Adrenal gland (tissue), 12 donors: ENCODE results near the gene MAST2. TPM values are rescaled to one million over a fixed set of nuclear protein-coding genes. Genes with fewer than 3 reads are reported as not detected.

Source experiments
- DNase-seq, 7 donors: peaks; one replicate each; pipeline ENCODE4 v3.0.0-alpha.2; 2019 to 2020
- H3K27ac ChIP-seq, 5 donors: fragments of 200-600 bp; sonication (generic) in 4 of 5; 1 replicate in 3 of 5; 2 replicates in 2 of 5; pipeline versions ENCODE4 v1.5.1 to v1.8.0; 2016 to 2020; ENCODE audit warnings: mild to moderate bottlenecking in 1 of 5
- H3K27me3 ChIP-seq: fragments of 200-600 bp; 2 replicates; pipeline ENCODE4 v1.8.0; 2021
- H3K36me3 ChIP-seq, 2 donors: fragments of 200-600 bp; replicated peaks in 1 of 2; 1 replicate in 1 of 2; 2 replicates in 1 of 2; pipeline versions ENCODE4 v1.5.1 to v1.8.0; 2018 to 2022
- H3K4me1 ChIP-seq, 2 donors: fragments of 200-600 bp; replicated peaks in 1 of 2; 1 replicate in 1 of 2; 2 replicates in 1 of 2; pipeline versions ENCODE4 v1.5.1 to v1.8.0; 2018 to 2021
- H3K4me3 ChIP-seq, 4 donors: fragments of 200-600 bp; sonication (generic) in 3 of 4; one replicate each; pipeline ENCODE4 v1.5.1; 2016 to 2018
- H3K9me3 ChIP-seq, 3 donors: fragments of 200-600 bp; sonication (generic) in 1 of 3; replicated peaks in 1 of 3; 1 replicate in 2 of 3; 2 replicates in 1 of 3; pipeline versions ENCODE4 v1.5.1 to v1.8.0; 2016 to 2021
- POLR2A ChIP-seq, 2 donors: fragments of 450-650 bp; IDR thresholded peaks; one replicate each; pipeline ENCODE4 v1.6.1; 2017; ENCODE audit warnings: antibody characterized with exemption in 2 of 2, mild to moderate bottlenecking in 2 of 2, moderate library complexity in 1 of 2
- WGBS, 4 donors: extraction: QIAGEN DNeasy Blood & Tissue Kit in 2 of 4; methylation state at CpG; one replicate each; pipeline versions ENCODE4 v1.1.5 to v1.1.7; 2013 to 2017; 5-methylcytosine and 5-hydroxymethylcytosine counted together
- intact Hi-C, 2 donors: fragments of 100-400 bp; cut with DNase I; formaldehyde crosslinking; loops; one replicate each; pipeline versions ENCODE4 v1.14.1 to v1.15.0; 2022 to 2023
- polyA plus RNA-seq, 3 donors: library from polyadenylated mRNA; stranded (reverse); fragments of 200-250 nt in 2 of 3; fragments of 350-450 nt in 1 of 3; fragmentation: Illumina TruSeq in 1 of 3; extraction: RNeasy Lipid Tissue Mini Kit (QIAGEN cat#74804) in 1 of 3; gene quantifications; one replicate each; pipeline ENCODE4 v1.2.3, GENCODE V29; 2013 to 2014
- total RNA-seq, 9 donors: library from RNA; depleted of rRNA in 4 of 9; stranded (reverse); fragments of >200 nt in 4 of 9; fragments of 120-200 nt in 1 of 9; fragmentation: NEBNext Ultra II Directional in 1 of 9; extraction: Animal tissue kit (Norgen Biotek cat#: 25700) in 1 of 9; gene quantifications; one replicate each; pipeline versions ENCODE4 v1.1.0 to v1.2.4, GENCODE V29; 2013 to 2023
- TF ChIP-seq, protein P1 (sequence below), 6 experiments: fragments of 450-650 bp in 4 of 6; fragments of 200-600 bp in 2 of 6; sonication (generic) in 1 of 6; IDR thresholded peaks; 1 replicate in 5 of 6; 2 replicates in 1 of 6; pipeline versions ENCODE4 v1.5.1 to v1.8.0; 2016 to 2021; ENCODE audit warnings: antibody characterized with exemption in 6 of 6, mild to moderate bottlenecking in 2 of 6, moderate library complexity in 1 of 6
- donor health status: healthy with polysubstance abuse.
- donor health status: Bipolar disorder and iron deficiency.
- donor health status: DM: yes; HTN: yes; CAD: no.
- donor health status: DM: no; HTN: no; CAD: no.
- donor health status: DM: no; HTN: no; CAD: no.
- donor health status: DM: yes; HTN: yes; CAD: no.

Gene MAST2
- total and polyA plus RNA-seq, 12 donors, result 18.1 to 38.5 (median 23.5) TPM

DNA sequence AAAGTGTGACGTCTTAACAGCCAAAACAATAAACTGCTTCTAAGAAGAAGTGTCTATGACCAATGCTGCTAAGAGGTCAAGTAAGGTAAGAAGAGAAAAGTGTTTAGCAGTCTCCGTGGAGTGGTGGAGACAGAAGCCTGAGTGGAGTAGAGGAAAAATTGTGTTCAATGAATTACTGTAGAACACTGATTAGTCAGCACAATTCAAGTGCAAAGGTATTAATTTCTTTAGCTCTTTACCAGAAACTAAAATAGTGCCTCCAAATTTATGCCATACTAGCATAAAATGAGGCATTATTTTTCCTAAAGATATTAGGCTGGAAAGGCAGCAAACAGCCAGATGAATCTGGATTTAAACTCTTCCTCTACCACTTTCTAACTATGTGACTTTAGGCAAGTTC, 272.9 kb downstream of the MAST2 start:
- no peaks in the 10 kb centered on the region for H3K9me3 ChIP-seq
- no peak for DNase-seq
- intact Hi-C loops, result loop anchor here in 1 of 2 donors (10.0 kb wide), 1 partner anchor 48 kb away; no protein-coding TSS in a partner anchor
- WGBS, 4 donors, result 87 to 93% (median 91%) methylated on average over 2 of the region's 2 CpGs
- no peak for TF ChIP-seq POLR2A (IDR thresholded peaks at IDR 0.05)
- TF ChIP-seq, protein P1, sequence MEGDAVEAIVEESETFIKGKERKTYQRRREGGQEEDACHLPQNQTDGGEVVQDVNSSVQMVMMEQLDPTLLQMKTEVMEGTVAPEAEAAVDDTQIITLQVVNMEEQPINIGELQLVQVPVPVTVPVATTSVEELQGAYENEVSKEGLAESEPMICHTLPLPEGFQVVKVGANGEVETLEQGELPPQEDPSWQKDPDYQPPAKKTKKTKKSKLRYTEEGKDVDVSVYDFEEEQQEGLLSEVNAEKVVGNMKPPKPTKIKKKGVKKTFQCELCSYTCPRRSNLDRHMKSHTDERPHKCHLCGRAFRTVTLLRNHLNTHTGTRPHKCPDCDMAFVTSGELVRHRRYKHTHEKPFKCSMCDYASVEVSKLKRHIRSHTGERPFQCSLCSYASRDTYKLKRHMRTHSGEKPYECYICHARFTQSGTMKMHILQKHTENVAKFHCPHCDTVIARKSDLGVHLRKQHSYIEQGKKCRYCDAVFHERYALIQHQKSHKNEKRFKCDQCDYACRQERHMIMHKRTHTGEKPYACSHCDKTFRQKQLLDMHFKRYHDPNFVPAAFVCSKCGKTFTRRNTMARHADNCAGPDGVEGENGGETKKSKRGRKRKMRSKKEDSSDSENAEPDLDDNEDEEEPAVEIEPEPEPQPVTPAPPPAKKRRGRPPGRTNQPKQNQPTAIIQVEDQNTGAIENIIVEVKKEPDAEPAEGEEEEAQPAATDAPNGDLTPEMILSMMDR (IDR thresholded peaks at IDR 0.05), result no peak
- H3K27me3 ChIP-seq, result no peaks in the 10 kb centered on the region
- H3K36me3 ChIP-seq, result no peaks in the 10 kb centered on the region
- H3K4me1 ChIP-seq, result no peaks in the 10 kb centered on the region
- H3K4me3 ChIP-seq, result no peak overlapping the region
- H3K27ac ChIP-seq, result no peak overlapping the region

- Histone ChIP-seq H3K4me1 (no peaks in the 10 kb centered on the region), H3K27me3 (no peaks in the 10 kb centered on the region), H3K9me3 (no peaks in the 10 kb centered on the region), H3K27ac (no peak overlapping the region), H3K36me3 (no peaks in the 10 kb centered on the region), H3K4me3 (no peak overlapping the region)
- no peak for DNase-seq
- no peak for TF ChIP-seq POLR2A (IDR thresholded peaks at IDR 0.05)
- TF ChIP-seq, protein P1 (IDR thresholded peaks at IDR 0.05), result no peak
- WGBS, 4 donors, result 94 to 98% (median 95%) methylated on average over 4 of the region's 4 CpGs
- intact Hi-C loops, result loop anchor here in 1 of 2 donors (10.0 kb wide), 1 partner anchor 47 kb away; no protein-coding TSS in a partner anchor
These were observed 274.2 kb downstream of the MAST2 start for GRCh38 chr1:46077644-46078043.

- Histone ChIP-seq H3K36me3 (no peaks in the 10 kb centered on the region), H3K4me1 (peaks cover 0 to 6% of the 10 kb centered on the region in 2 donors), H3K27me3 (no peaks in the 10 kb centered on the region), H3K27ac (no peak overlapping the region), H3K4me3 (no peak overlapping the region), H3K9me3 (no peaks in the 10 kb centered on the region)
- TF ChIP-seq, protein P1 (IDR thresholded peaks at IDR 0.05), result no peak
- TF ChIP-seq POLR2A (IDR thresholded peaks at IDR 0.05), result no peak
- DNase-seq, result no peak
- 85 to 96% (median 91%) methylated on average over 3 of the region's 3 CpGs for WGBS, 4 donors
- intact Hi-C loops, result no loop called here
These were observed 276.8 kb downstream of the MAST2 start for GRCh38 chr1:46080257-46080656.

DNA sequence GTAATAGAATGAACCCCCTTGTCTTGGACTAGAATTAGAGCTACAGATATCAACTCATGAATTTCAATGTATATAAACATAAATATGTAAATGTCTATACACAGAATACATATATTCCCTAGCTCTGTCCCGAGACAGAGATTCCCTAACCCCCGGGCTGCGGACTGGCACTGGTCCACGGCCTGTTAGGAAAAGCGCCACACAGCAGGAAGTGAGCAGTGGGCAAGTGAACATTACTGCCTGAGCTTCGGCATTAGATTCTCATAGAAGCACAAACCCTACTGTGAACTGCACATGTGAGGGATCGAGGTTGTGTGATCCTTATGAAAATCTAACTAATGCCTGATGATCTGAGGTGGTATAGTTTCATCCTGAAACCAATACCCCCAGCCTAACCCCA, 277.8 kb downstream of the MAST2 start:
- Histone ChIP-seq H3K4me1 (peaks cover 0 to 6% of the 10 kb centered on the region in 2 donors), H3K36me3 (no peaks in the 10 kb centered on the region), H3K27ac (no peak overlapping the region), H3K4me3 (no peak overlapping the region), H3K9me3 (no peaks in the 10 kb centered on the region), H3K27me3 (no peaks in the 10 kb centered on the region)
- no peak for TF ChIP-seq POLR2A (IDR thresholded peaks at IDR 0.05)
- TF ChIP-seq, protein P1 (IDR thresholded peaks at IDR 0.05), result no peak
- 77 to 86% (median 81%) methylated on average over 7 of the region's 7 CpGs for WGBS, 4 donors
- no peak for DNase-seq
- intact Hi-C loops, result no loop called here
